Limb (tissue), 2 donors: Measurements from ENCODE around the gene FBXO27.
"Not testable (repeated sequence)": the region's sequence is repeated elsewhere in the genome, so short reads cannot be mapped to it uniquely, and the experiment has no call there.

Experiments
- DNase-seq, 2 donors: peaks; one replicate each; pipeline ENCODE4 v3.0.0-alpha.2; 2016; ENCODE audit errors: extremely low spot score in 2 of 2

FBXO27 gene

DNA sequence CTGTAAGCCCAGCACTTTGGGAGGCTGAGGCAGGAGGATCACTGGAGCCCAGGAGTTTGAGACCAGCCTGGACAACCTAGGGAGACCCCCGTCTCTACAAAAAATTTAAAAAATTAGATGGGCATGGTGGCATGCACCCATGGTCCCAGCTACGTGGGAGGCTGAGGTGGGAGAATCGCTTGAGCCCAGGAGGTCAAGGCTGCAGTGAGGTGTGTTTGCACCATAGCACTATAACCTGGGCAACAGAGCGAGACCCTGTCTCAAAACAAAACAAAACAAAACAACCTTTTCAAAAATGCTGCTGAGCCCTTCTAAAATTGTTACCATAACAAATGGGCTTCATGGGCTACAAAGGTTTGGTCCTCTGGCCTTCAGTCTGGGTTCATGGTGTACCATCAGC is 43.7 kb downstream of the FBXO27 start:
- DNase-seq, result not testable (repeated sequence)

DNA sequence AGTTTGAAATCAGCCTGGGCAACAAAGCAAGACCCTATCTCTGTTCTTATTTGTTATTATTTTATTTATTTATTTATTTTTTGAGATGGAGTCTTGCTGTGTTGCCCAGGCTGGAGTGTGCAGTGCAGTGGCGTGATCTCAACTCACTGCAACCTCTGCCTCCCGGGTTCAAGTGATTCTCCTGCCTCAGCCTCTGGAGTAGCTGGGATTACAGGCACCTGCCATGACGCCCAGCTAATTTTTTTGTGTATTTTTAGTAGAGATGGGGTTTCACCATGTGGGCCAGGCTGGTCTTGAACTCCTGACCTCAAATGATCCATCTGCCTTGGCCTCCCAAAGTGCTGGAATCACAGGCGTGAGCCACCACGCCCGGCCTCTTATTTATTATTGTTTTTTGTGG is 44.6 kb downstream of the FBXO27 start:
- DNase-seq, result not testable (repeated sequence)

DNA sequence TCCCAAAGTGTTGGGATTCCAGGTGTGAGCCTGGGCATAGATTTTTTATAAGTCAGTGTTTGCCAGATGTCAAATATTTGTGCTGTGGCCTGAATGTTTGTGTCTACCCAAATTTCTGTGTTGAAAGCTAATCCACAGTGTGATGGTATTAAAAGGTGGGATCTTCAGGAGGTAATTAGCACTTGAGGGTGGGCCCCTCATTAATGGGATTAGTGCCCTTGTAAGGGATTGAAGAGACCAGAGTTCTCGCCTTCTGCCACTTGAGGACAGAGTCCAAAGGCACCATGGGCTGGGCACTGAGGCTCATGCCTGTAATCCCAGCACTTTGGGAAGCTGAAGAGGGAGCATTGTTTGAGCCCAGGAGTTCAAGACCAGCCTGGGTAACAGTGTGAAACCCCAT is 47.1 kb downstream of the FBXO27 start:
- DNase-seq, result no peak

DNA sequence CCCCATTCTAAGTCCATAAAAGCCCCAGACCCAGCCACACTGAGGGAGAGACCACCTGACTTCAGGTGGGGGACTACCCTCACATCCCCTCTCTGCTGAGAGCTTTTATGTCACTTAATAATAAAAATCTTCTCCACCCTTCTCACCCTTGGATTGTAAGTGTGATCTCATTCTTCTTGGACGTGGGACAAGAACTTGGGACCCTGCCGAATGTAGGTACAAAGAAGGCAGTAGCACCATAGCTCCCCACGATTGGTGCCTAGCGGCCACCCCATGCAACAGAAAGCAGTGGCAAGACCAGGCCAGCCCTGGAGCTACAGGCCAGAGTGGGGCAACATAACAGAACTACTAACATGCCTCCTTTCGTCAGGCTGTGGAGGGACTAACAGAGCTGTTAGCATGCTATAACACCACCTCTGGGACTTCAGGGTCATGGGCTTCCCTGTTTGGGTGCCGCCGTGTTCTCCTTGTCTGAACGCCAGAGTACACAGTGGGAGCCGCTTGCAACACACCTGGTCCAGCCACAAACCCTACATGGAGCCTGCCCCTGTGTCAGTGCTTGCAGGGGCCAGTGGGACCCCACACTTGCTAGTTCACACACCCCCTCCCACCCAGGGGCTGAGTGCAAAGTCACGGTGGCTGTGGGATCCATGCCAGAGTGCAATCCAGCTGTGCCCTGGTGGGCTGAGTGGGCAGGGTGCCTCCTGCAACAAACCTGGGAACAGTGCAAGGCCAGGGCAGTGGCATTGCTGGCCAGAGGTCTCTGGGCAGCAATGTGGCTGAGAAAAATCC is 51.6 kb downstream of the FBXO27 start:
- no peak for DNase-seq

DNA sequence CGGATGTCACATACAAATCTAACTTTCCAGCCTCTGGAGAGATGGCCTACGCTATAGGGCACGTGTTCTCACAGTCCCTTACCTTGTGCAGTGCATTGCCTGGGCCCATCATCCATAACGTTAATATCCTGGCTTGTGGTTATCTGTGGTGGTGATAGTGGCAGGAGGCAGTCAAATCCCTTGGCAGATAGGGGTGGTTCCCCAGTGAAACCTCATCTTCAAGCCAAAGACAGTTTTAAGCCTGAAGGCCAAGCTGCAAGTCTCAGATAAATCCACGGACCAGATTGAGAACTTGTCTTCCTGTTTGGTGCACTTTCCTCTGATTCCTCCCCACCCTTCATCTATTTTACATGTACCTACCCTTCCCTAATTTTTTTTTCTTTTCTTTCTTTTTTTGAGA is 52.5 kb downstream of the FBXO27 start:
- DNase-seq, result no peak

DNA sequence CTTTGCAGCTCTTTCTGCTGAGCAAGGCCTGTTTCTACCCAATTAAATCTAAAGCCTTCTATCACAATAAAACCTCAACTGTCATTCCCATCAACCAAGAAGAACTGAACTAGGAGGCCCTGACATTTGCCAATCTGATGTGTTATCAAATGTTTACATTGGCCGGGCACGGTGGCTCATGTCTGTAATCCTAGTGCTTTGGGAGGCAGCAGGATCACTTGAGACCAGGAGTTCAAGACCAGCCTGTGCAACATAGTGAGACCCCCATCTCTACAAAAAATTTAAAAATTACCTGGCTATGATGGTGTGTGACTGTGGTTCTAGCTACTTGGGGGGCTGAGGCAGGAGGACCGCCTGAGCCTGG is 54.0 kb downstream of the FBXO27 start:
- DNase-seq, result no peak

DNA sequence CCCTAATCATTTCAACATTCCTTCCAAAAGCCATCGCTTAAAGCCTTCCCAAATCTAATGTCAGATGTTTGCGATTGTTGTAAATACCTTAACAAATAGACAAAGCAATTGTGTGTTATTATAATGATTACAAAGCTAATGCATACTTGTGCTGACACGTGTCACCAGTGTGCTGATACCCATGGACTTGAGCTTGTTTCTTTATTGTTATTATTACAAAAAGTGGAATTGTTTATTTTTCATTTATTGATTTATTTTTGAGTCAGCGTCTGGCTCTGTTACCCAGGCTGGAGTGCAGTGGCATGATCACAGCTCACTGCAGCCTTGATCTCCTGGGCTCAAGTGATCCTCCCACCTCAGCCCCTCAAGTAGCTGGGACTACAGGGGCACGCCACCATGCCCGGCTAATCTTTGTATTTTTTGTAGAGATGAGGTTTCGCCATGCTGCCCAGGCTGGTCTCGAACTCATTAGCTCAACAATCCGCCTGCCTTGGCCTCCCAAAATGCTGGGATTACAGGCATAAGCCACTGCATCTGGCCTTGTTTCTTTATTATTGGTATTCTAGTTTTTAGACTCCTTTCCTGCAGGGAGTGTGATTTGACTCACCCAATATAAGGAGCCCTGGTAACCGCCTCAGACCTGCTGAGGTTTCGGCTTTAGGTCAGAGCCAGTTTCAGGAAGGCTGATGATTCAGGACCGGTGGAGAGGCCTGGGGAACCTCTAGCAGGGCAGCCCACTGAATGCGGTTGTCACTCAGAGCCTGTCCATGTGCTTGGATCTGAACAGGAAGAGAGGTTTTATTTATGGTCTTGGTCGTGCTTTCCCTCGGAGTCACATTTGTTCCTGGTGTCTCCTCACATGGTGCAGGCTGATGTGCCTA is 54.7 kb downstream of the FBXO27 start:
- DNase-seq, result no peak

DNA sequence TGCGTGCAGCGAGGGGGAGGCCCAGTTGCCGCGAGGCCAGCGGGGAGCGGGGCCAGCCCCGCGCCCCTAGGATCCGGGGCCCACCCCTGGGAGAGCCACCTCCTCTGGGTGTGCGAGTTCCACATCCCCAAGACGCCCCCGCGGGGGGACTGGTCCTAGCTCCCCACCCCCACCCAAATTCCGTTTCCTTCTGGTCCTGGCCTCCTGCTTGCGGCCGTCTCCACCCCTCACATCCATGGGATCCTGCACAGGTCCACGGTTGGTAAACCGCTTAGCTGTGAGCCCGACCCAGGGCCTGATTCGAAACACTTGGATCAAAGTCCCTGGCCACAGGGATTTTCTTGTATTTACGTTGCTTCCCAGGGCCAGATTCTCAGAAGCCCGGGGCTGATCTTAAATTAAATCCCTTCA is 56.5 kb downstream of the FBXO27 start:
- peak in 1 of 2 donors; percentile 36 for DNase-seq

DNA sequence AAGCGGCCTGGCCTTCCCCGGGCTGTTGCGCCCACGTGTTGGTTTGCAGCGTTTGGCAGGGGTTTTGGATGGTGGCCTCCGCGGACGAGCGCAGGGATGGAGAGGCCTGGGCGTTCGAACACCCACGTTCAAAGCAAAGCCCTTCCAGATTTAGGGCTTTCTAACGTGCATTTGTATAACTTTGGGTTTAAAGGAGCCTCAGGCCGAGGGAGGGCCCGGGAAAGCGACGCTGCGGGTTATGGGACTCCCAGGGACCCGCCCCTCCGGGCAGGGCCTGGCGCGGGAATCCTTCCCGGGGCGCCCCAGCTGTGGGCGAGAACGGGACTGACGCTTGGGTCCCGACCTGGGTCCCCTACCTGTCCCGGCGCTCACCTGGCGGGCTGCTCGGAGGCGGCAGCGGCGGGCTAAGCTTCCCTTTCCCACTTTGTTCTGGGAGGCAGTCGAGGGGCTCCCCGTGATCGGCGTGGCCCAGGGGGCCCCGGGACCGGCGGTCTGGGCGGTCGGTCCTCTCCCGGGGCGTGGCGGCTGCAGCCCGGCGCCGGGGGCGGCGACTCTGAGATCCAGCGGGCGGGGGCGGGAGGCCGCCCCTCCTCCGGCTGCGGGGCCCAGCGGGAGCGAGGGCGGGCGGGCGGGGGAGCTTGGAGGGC is 57.0 kb downstream of the FBXO27 start, which contains the start of gene FBXO17:
Gene FBXO17 (minus strand): TSS at position 529 of the 647 bp plus-strand sequence. CDS start 25,423 bp downstream, outside the sequence.
- DNase-seq, result peak; percentile 73 to 84

DNA sequence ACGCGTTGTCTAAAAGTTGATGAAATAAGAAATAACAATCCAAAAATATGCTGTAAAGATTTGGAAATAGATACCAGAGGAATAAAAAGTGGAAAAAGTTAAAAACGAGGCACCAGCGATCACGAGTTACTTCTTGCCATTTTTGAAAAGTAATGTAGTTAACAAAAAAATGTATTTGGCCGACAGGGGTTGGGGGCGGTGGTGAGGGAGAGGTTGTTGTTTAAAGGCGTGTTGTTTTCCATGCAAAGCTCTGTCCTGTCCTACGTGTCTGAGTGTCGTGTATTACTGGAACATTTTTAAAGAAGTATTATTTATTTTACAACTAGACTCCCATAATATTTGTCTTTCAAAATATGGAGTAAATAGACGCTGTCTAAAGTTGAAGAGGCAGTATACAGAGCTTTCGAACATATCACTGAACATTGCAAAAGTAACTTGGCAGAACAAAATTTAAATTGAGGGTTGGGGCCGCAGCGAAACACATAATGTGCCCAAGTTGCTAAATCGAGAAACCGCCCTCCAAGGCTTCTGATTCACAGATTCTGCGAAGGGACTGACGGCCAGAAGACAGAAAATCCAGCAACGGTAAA is 57.6 kb downstream of the FBXO27 start:
- peak in 1 of 2 donors; percentile 34 for DNase-seq
